ENCODE measurements around the gene CLEC16A. TPM values are rescaled to one million over a fixed set of nuclear protein-coding genes. Genes with fewer than 3 reads are reported as not detected.

Gene CLEC16A
- total RNA-seq, 3 donors from 2014 or later = 20.0 to 35.3 (median 33.1) TPM

- no peaks in the 10 kb centered on the region for H3K27me3 ChIP-seq
- H3K9me3 ChIP-seq = no peaks in the 10 kb centered on the region
- no peak for DNase-seq (ENCODE audit: low spot score in 2 of 2)
- H3K4me3 ChIP-seq = no peak overlapping the region
- intact Hi-C loops (cut with DNase I; ENCODE audit: low total_unique reads) = loop anchor here (5.0 kb wide), 2 partner anchors 288 to 383 kb away; partner anchors contain the start of gene SOCS1
- no peak for TF ChIP-seq POLR2A (IDR thresholded peaks at IDR 0.05)
- TF ChIP-seq POLR2AphosphoS5 (IDR thresholded peaks at IDR 0.05) = no peak
- TF ChIP-seq CTCF (IDR thresholded peaks at IDR 0.05) = no peak
- no peaks in the 10 kb centered on the region for H3K36me3 ChIP-seq
- H3K27ac ChIP-seq = no peak overlapping the region
- H3K4me1 ChIP-seq = no peaks in the 10 kb centered on the region
Measured at GRCh38 chr16:10969615-10970014, 25.3 kb downstream of the CLEC16A start.

- intact Hi-C loops (cut with DNase I; ENCODE audit: low total_unique reads) = loop anchor here (5.0 kb wide), 1 partner anchor 287 kb away; the partner anchor contains the start of gene SOCS1
- no peak for DNase-seq (ENCODE audit: low spot score in 2 of 2)
- TF ChIP-seq POLR2AphosphoS5 (IDR thresholded peaks at IDR 0.05) = no peak
- no peaks in the 10 kb centered on the region for H3K9me3 ChIP-seq
- H3K4me3 ChIP-seq = no peak overlapping the region
- no peaks in the 10 kb centered on the region for H3K27me3 ChIP-seq
- no peak overlapping the region for H3K27ac ChIP-seq
- H3K36me3 ChIP-seq = no peaks in the 10 kb centered on the region
- no peaks in the 10 kb centered on the region for H3K4me1 ChIP-seq
Measured at GRCh38 chr16:10970065-10970464, 25.7 kb downstream of the CLEC16A start.

GRCh38 chr16:10971560-10971961 is 27.2 kb downstream of the CLEC16A start:
- no peaks in the 10 kb centered on the region for H3K9me3 ChIP-seq
- intact Hi-C loops (cut with DNase I; ENCODE audit: low total_unique reads) = loop anchor here (5.0 kb wide), 1 partner anchor 286 kb away; the partner anchor contains the start of gene SOCS1
- H3K4me3 ChIP-seq = no peak overlapping the region
- TF ChIP-seq CTCF (IDR thresholded peaks at IDR 0.05) (peak; percentile 77 to 88 (median 84)), POLR2AphosphoS5 (IDR thresholded peaks at IDR 0.05) (peak in 2 of 3 donors; percentile 34 to 45), POLR2A (IDR thresholded peaks at IDR 0.05) (no peak)
- peak in 1 of 2 donors; percentile 32 for DNase-seq (ENCODE audit: low spot score in 2 of 2)
- H3K36me3 ChIP-seq = no peaks in the 10 kb centered on the region
- peak overlapping the region; percentile 36 to 49 for H3K27ac ChIP-seq
- H3K4me1 ChIP-seq = no peaks in the 10 kb centered on the region
- no peaks in the 10 kb centered on the region for H3K27me3 ChIP-seq

- intact Hi-C loops (cut with DNase I; ENCODE audit: low total_unique reads) = loop anchor here (5.0 kb wide), 1 partner anchor 285 kb away; the partner anchor contains the start of gene SOCS1
- no peaks in the 10 kb centered on the region for H3K9me3 ChIP-seq
- DNase-seq (ENCODE audit: low spot score in 2 of 2) = no peak
Measured at GRCh38 chr16:10972108-10972818, 27.9 kb downstream of the CLEC16A start.

GRCh38 chr16:10972819-10973464 is 28.6 kb downstream of the CLEC16A start:
- no peak overlapping the region for H3K27ac ChIP-seq
- TF ChIP-seq POLR2AphosphoS5 (IDR thresholded peaks at IDR 0.05) = no peak
- TF ChIP-seq CTCF (IDR thresholded peaks at IDR 0.05) = no peak
- no peak for TF ChIP-seq POLR2A (IDR thresholded peaks at IDR 0.05)
- H3K27me3 ChIP-seq = no peaks in the 10 kb centered on the region
- no peak overlapping the region for H3K4me3 ChIP-seq
- H3K36me3 ChIP-seq = no peaks in the 10 kb centered on the region
- no peak for DNase-seq (ENCODE audit: low spot score in 2 of 2)
- H3K9me3 ChIP-seq = no peaks in the 10 kb centered on the region
- intact Hi-C loops (cut with DNase I; ENCODE audit: low total_unique reads) = loop anchor here (5.0 kb wide), 1 partner anchor 284 kb away; the partner anchor contains the start of gene SOCS1
- H3K4me1 ChIP-seq = no peaks in the 10 kb centered on the region

More at GRCh38 chr16:10972108-10972818, 27.9 kb downstream of the CLEC16A start:
- TF ChIP-seq CTCF (IDR thresholded peaks at IDR 0.05) = no peak
- TF ChIP-seq POLR2AphosphoS5 (IDR thresholded peaks at IDR 0.05) = no peak
- TF ChIP-seq POLR2A (IDR thresholded peaks at IDR 0.05) = no peak
- peak overlapping the region; percentile 36 to 49 for H3K27ac ChIP-seq
- H3K4me1 ChIP-seq = no peaks in the 10 kb centered on the region
- H3K27me3 ChIP-seq = no peaks in the 10 kb centered on the region
- H3K36me3 ChIP-seq = no peaks in the 10 kb centered on the region
- no peak overlapping the region for H3K4me3 ChIP-seq

All from breast epithelium (tissue), 4 donors.